Glutamatergic neuron (in vitro differentiated cells): ENCODE results near the gene STRN4. TPM values are rescaled to one million over a fixed set of nuclear protein-coding genes. Genes with fewer than 3 reads are reported as not detected.

Source experiments
- DNase-seq: peaks from one replicate; pipeline ENCODE4 v3.0.0; 2022
- H3K27ac Mint-ChIP-seq: one replicate; pipeline ENCODE4 v1.8.0; 2020; ENCODE audit warnings: mild to moderate bottlenecking, mixed read lengths, inconsistent platforms; ENCODE audit not compliant: unreplicated experiment
- H3K27me3 Mint-ChIP-seq: one replicate; pipeline ENCODE4 v1.8.0; 2020; ENCODE audit warnings: mild to moderate bottlenecking, moderate library complexity, mixed read lengths, inconsistent platforms; ENCODE audit not compliant: unreplicated experiment
- H3K36me3 Mint-ChIP-seq: one replicate; pipeline ENCODE4 v1.8.0; 2020; ENCODE audit warnings: mild to moderate bottlenecking, mixed read lengths, inconsistent platforms; ENCODE audit not compliant: unreplicated experiment
- H3K4me1 Mint-ChIP-seq: one replicate; pipeline ENCODE4 v1.8.0; 2020; ENCODE audit warnings: mild to moderate bottlenecking, low read depth, mixed read lengths, inconsistent platforms; ENCODE audit not compliant: unreplicated experiment
- H3K4me3 Mint-ChIP-seq: one replicate; pipeline ENCODE4 v1.8.0; 2020; ENCODE audit warnings: mild to moderate bottlenecking, mixed read lengths, inconsistent platforms; ENCODE audit not compliant: unreplicated experiment
- H3K9me3 Mint-ChIP-seq: one replicate; pipeline ENCODE4 v1.8.0; 2020; ENCODE audit warnings: mild to moderate bottlenecking, moderate library complexity, mixed read lengths, inconsistent platforms; ENCODE audit not compliant: unreplicated experiment
- total RNA-seq: library from RNA; stranded (reverse); fragmentation: NEBNext Ultra II Directional; extraction: Animal tissue kit (Norgen Biotek cat#: 25700); gene quantifications from one replicate; pipeline ENCODE4 v1.2.1, GENCODE V29; 2021; ENCODE audit not compliant: unreplicated experiment
- TF ChIP-seq, protein P1 (sequence below): fragments of 200-600 bp; sonication (generic); IDR thresholded peaks from one replicate; pipeline ENCODE4 v1.5.0; 2021; ENCODE audit not compliant: partially characterized antibody, unreplicated experiment

STRN4 gene
- total RNA-seq, 1 donor from 2014 or later: 117 TPM

DNA sequence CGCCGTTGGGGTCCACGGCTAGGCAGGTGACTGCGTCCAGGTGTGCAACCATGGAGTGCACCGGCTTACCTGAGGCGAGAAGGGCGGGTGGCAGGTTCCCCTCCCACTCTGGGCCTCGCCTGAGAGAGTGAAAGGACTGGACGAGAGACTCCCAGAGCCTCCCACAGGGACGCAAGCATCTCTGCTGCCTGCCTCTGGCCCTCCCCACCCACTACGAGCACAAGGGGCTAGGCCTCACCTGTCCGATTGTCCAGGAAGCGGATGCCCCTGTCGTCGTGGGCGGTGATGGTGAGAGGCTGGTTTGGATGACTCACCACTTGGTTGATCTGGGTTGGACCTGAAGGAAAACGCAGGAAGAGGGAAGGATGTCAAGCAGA is 24.3 kb downstream of the STRN4 start:
- H3K36me3 Mint-ChIP-seq: no peaks in the 10 kb centered on the region
- peaks cover 31% of the 10 kb centered on the region for H3K4me1 Mint-ChIP-seq

DNA sequence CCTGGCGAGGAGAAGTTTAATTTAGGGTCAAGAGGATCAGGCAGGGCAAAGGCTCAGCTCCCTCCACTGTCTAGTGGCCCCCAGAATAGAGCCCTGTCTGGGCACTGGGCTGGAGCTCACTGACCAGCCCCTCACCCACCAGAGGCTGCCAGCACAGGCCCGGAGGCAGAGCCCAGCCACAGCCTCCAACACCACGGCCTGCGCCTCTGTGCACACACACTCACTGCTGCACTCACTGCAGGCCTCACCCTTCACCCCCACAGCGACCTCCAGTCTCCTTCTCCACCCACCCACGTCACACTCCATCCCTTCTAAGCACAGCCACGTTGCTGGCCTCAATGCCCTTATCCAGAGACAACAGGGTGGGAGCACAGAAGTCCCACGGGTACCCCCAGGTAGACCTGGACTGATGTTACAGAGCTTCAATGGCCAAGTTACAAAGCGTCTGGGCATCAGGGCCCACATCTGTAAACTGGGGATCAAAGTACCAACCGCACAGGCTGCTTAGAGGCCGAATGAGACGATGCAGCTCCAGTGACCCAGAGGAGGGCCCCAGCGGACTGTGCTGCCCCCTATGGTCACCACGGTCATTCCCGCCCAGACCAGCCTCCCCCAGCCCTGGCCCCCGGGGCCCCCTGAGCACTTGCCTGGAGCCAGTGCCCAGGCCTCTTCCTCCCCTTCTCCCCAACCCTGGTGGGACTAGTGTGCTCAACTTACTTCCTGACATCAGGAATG is 24.8 kb downstream of the STRN4 start:
- peak overlapping the region; percentile 60 for H3K27ac Mint-ChIP-seq
- peaks cover 16% of the 10 kb centered on the region for H3K27me3 Mint-ChIP-seq
- no peak overlapping the region for H3K4me3 Mint-ChIP-seq
- peaks cover 14% of the 10 kb centered on the region for H3K9me3 Mint-ChIP-seq
- TF ChIP-seq, protein P1, sequence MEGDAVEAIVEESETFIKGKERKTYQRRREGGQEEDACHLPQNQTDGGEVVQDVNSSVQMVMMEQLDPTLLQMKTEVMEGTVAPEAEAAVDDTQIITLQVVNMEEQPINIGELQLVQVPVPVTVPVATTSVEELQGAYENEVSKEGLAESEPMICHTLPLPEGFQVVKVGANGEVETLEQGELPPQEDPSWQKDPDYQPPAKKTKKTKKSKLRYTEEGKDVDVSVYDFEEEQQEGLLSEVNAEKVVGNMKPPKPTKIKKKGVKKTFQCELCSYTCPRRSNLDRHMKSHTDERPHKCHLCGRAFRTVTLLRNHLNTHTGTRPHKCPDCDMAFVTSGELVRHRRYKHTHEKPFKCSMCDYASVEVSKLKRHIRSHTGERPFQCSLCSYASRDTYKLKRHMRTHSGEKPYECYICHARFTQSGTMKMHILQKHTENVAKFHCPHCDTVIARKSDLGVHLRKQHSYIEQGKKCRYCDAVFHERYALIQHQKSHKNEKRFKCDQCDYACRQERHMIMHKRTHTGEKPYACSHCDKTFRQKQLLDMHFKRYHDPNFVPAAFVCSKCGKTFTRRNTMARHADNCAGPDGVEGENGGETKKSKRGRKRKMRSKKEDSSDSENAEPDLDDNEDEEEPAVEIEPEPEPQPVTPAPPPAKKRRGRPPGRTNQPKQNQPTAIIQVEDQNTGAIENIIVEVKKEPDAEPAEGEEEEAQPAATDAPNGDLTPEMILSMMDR: no peak
- no peaks in the 10 kb centered on the region for H3K36me3 Mint-ChIP-seq
- peak; percentile 66 for DNase-seq
- peaks cover 27% of the 10 kb centered on the region for H3K4me1 Mint-ChIP-seq

More for the DNA sequence above, 24.3 kb downstream of the STRN4 start:
- H3K4me3 Mint-ChIP-seq: no peak overlapping the region
- no peak for DNase-seq
- TF ChIP-seq, protein P1: no peak
- H3K9me3 Mint-ChIP-seq: peaks cover 17% of the 10 kb centered on the region
- no peak overlapping the region for H3K27ac Mint-ChIP-seq
- peaks cover 19% of the 10 kb centered on the region for H3K27me3 Mint-ChIP-seq

DNA sequence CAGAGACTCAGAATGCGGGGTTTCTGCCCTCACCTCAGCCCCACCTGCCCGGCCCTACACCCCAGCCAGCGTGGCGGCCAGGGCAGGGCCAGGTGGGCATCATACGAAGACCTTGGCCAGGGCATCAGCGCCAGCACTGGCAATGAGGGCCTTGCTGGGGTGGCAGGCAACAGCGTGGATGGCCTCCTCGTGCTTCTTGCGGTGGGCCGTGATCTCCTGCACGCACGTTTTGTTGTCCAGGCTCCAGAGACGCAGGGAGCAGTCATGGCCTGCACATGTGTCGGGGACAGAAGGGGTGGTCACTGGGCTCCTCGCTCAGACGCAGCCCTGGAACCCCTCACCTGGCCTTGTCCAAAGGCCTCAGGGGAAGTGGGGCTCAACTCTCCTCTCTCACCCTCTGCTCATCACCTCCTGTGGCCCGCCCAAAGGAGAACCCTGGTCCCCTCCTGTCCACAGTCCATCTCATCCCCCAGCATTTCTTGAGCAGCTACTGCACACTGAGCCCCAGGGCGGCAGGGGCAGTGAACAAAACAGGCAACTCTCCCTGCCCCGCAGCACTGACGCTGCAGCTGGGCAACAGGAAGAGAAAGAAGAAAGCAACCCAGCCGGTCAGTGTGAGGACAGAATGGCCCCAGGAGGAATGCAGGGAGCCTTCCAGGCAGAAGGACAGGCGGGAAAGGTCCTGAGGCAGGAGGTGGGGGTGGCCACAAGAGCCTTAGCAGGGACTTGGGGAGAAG is 25.6 kb downstream of the STRN4 start:
- DNase-seq: no peak
- Mint-ChIP-seq H3K36me3 (no peaks in the 10 kb centered on the region), H3K27me3 (peaks cover 11% of the 10 kb centered on the region), H3K4me1 (peaks cover 19% of the 10 kb centered on the region), H3K9me3 (peaks cover 10% of the 10 kb centered on the region), H3K27ac (peak overlapping the region; percentile 60), H3K4me3 (no peak overlapping the region)
- TF ChIP-seq, protein P1: no peak

DNA sequence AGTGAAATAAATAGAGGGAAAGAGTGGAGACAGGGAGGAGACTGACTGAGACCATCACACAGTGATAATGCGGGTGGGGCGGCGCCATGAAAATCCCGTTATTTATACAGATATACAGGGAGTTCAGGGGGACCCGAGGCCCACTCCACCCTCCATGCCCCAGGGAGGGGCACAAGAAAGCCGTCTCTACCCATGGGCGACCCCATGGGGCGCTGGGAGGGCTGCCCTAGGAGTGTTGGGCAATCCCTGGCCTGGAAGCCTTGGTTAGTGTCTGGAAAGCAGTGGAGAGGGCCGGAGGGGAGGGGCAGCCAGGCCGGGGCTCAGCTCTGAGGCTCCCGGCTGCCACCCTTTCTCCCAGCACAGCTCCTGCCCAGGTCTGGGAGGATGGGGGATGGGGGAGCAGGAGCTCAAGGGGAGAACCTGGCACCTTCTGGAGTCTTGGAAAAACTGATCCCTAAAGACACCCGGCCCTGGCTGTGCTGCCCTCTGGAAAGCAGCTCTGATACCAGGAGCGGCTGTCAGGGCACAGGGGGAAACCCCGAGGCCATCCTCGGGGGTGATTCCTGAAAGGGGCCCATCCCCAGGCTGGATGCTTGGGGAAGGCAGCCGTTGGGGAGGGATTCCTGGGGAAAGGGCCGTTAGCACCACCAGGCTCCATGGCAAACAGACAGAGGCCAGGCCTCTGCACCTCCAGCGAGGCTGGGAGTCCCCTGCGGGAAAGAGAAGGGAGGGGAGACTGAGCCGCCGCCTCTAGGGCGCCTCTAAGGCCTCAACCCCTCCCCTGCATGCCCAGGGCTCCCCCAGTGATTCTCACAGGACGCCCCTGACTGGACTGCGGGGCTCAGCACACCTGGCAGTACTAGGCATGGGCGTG is 26.4 kb downstream of the STRN4 start:
- TF ChIP-seq, protein P1: no peak
- H3K9me3 Mint-ChIP-seq: peaks cover 10% of the 10 kb centered on the region
- no peak for DNase-seq
- H3K4me3 Mint-ChIP-seq: no peak overlapping the region
- peaks cover 12% of the 10 kb centered on the region for H3K27me3 Mint-ChIP-seq
- no peak overlapping the region for H3K27ac Mint-ChIP-seq
- peaks cover 20% of the 10 kb centered on the region for H3K4me1 Mint-ChIP-seq
- H3K36me3 Mint-ChIP-seq: no peaks in the 10 kb centered on the region
